Stimulated activated CD4-positive, alpha-beta T cell treated with anti-CD3 and anti-CD28 coated beads, Interleukin-1b, Interleukin-23, amount 100 ng/mL, for 1 hour (primary cell): ENCODE data around the gene SERPINB10.

Experiments
- DNase-seq, 2 donors: peaks; one replicate each; pipeline ENCODE4 v3.0.0-alpha.2; 2020; ENCODE audit warnings: low read depth in 2 of 2

The SERPINB10 gene

DNA sequence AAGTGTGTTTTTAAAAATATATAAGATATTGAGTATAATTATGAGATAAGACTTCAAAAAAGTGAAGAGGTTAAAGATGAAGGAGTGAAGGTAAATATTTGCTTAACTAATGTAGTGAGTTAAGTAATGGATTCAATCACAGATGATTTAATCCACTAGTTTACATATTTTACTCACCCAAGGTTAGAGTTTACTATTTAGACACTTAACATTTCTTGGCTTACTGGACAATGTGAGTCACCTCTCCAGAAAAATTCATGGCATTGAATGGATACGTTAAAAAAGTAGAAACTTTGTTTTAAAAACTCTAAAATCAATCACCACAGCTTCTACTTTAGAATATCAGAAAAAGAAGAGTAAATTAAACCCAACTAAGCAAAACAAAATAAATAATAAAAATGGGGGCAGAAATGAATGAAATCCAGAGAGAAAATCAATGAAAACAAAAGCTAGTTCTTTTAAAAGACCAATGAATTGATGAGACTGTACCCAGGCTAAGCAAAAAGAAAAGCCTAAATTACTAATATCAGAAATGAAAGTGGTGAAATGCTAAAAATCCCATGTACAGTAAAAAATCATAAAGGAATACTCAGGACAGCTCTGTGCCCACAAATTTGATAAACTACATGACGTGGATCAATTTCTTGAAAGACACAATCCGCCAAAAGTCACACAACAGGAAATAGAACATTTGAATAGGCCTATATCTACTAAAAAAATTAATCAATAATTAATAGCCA is 39.5 kb downstream of the SERPINB10 start:
- DNase-seq, result no peak

- peak in 1 of 2 donors; percentile 36 for DNase-seq
Observed at GRCh38 chr18:63949068-63949737, 41.4 kb downstream of the SERPINB10 start, which contains the start of gene HMSD. Gene HMSD (plus strand): TSS chr18:63949301. CDS start chr18:63953456, 4,155 bp downstream.

DNA sequence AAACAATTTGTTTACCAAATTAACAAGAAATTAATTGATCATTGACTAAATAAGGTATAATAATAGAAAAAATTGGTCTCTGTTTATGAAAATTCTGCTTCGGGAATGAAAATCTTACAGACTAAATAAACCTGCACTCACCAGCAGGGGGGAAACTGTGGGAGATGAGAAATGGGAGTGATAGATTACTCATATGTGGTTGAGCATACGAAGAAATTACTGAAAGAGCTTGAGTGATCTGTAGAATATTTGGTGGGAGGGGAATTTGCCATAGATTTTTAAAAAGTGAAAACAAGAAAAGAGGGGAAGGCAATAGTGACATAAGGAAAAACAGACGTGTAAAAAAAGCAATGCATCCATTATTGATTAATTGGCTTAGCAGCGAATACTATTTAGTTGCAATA is 43.5 kb downstream of the SERPINB10 start:
- no peak for DNase-seq

DNA sequence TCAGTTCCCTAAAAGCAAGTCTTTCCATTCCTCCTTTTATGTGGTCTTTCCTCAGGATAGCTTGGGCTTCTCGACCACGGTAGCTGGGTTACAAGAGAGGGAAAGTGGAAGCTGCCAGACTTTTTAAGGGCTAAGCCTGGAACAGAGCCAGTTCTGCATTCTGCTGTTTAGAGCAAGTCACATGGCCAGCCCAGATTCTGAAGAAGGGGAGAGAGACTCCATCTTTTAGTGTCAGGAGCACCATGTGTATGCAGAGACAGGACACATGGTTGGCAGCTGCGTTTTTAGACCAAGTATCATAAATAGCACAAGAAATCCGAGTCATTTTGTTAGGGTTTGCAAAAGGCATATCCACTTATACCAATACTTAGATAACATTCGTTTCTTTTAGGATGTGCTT is 46.1 kb downstream of the SERPINB10 start:
- DNase-seq, result no peak

GRCh38 chr18:63956755-63957154 is 49.0 kb downstream of the SERPINB10 start:
- no peak for DNase-seq

DNA sequence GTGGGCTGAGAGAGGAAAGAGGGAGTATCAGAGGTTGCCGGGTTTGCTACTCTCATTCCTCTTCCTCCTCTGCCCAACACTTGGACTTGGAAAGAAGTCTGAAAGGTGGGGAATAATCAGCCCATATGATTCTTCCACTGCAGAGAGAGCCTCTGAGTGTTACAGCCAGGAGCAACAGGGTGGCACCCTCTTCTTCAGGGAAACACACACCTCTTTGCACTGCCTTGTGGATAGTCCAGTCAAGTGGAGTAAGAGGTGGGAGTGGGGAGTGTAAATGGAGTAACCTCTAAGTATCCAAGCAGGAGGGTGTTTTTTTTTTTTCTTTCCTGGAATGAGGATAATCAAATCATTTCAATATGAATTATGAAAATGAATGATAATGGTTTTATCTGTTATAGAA is 53.1 kb downstream of the SERPINB10 start:
- DNase-seq, result no peak

GRCh38 chr18:63961435-63961980 is 53.8 kb downstream of the SERPINB10 start:
- no peak for DNase-seq

GRCh38 chr18:63962137-63962536 is 54.4 kb downstream of the SERPINB10 start:
- no peak for DNase-seq

DNA sequence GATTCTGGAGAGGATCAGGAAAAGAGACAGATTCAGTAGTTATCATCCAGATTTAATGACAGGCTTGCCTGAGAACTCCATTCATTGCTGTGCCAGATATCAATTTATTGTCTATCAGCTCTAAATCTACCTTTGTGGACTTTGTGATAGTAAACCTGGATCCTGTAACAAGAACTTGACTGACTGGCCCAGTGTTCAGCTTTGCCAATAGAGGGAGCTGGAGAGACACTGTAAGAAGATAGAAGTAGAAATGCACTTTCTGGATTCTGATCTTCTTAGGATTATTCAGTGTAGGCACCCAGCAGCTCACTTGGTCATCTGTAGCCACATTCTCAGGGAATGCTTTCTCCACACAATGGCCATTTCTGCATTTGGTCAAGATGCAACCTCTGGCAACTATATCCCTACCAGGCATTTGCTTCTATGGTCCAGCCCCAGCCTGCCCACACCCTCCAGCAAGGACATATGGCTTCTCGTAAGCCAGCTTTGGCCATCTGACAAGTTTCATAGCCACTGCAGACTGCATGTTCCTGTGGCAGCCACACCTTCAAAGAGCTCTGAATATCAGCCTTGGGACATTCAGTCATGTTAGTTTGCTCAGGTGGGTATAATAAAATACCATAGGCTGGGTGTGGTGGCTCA is 56.0 kb downstream of the SERPINB10 start:
- DNase-seq, result no peak

GRCh38 chr18:63964908-63965307 is 57.1 kb downstream of the SERPINB10 start:
- no peak for DNase-seq

DNA sequence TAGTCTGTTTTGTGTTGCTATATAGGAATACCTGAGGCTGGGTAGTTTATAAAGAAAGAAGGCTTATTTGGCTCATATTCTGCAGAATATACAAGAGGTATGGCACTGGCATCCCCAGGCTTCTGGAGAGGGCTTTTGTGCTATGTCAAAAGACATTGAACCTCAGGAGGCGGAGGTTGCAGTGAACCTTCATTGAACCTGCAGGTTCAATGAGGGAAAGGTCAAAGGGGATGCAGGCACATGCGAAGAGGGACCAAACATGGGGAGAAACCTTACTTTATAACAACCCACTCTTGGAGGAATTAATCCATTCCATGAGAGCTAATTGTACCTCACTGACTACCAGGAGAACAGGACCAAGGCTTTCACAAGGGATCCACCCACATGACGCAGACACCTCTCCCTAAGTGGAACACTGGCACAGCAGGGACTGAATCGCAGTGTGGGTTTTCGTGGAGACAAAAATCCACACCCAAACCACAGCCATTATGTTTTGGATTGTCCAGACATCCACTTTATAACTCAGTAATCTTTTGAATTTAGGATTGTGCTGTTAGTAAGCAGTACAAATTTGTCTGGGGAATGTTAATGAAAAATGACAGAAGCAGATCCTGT is 58.1 kb downstream of the SERPINB10 start:
- no peak for DNase-seq

DNA sequence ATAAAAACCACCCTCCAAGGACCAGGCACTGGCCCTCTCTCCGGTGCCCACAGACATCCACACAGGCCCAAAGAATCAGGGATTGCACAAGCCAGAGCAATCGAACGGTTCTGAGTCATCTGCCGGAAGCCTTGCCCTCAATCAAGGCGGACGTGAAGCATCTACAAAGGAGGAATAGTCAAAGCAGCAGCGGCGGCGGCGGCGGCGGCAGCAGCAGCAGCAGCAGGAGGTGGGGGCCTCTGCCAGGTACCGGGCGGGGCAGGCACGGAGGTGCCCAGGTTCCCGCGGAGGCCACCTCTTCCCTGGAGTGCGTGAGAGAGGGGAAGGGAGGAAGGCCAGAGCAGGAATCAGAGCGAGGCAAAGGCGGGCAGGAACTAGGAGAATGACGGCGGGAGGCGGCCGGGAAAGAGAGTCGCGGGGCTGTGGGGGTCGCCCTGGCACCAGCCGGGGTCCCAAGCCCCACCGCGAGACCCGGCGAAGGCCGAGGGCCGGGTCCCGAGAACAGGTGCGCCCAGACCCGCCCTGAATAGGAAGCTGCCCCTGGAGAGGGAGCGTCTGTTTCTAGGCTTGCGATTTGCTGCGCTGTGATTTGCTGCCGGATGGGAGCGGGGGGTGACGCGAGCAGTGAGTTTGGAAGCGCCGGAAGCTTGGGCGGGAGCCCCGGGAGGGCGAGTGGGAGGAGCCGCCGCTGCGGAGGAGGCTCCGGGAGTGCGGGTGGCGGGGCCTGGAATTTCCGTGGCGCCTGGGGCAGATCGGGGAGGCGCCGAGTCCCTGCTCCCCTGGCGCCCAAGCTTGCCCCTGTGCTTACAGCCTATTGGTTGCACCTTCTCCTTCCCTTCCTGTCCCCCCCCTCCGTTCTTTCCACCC is 62.4 kb downstream of the SERPINB10 start, which contains the start of gene SERPINB8:
Gene SERPINB8, plus strand, starts transcription at position 140 of the 867 bp plus-strand sequence. CDS start 8,228 bp downstream, outside the sequence.
- DNase-seq, result peak; percentile 51 to 57

GRCh38 chr18:63970809-63971205 is 63.0 kb downstream of the SERPINB10 start:
- no peak for DNase-seq

DNA sequence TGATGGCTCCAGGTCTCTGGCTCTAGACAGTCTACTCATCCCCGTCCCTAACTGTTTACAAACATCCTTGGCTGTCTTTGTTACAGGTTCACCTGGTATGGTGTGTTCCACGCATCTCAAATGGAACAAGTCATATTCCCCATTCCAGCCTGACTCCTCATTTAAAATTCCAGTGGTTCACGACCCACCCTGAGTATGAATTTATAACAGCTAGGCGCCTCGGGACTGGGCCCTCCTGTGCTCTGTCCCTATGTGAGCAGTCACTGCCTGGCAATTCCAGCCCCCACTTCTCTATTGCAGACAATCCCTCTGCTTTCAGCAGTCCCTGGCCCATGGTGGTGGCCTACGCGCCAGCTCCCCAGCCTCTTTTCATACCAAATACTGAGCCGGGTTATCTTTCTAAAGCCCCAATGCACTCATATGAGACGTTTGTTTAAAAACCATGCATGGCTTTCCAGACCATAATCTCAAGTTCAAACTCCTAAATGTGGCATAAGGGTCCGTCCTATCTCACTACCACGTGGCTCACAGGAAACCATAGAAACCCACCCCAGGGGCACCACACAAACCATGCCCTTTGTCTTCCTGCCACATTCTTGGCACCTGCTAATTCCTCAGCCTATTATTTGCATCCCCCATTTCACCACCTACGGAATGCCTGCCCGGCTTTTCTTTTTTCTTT is 63.7 kb downstream of the SERPINB10 start:
- no peak for DNase-seq

DNA sequence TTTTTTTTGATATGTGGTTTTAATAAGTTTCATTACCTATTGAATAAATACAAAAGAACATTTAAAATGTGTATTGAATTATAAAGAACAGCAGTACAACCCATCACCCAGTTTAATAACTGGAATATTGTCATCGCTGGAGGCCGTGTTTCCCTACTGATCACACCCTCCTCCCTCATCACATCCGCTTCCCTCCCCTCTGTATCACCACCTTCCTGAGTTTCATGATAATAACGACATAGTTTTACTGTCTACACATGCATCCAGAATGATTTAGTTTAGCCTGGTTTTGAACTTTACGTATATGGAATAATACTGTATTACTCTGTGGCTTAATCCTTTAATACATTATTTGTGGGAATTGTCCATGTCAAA is 64.2 kb downstream of the SERPINB10 start:
- DNase-seq, result no peak

GRCh38 chr18:63974991-63975390 is 67.2 kb downstream of the SERPINB10 start:
- no peak for DNase-seq

- no peak for DNase-seq
Observed at GRCh38 chr18:63975628-63976027, 67.9 kb downstream of the SERPINB10 start.

- DNase-seq, result no peak
Observed at GRCh38 chr18:63977040-63977439, 69.3 kb downstream of the SERPINB10 start.

GRCh38 chr18:63979409-63979920 is 71.7 kb downstream of the SERPINB10 start:
- DNase-seq, result no peak

GRCh38 chr18:63980027-63980426 is 72.3 kb downstream of the SERPINB10 start:
- DNase-seq, result no peak
